IMR-90 (cell line): ENCODE measurements around the gene DNAH8. TPM values are rescaled to one million over a fixed set of nuclear protein-coding genes. Genes with fewer than 3 reads are reported as not detected.

Source experiments
- ATAC-seq: fragments of 200-7000 bp; cut with Tn5 transposase; 2 replicates; pipeline ENCODE4 v1.9.1; 2020; ENCODE audit warnings: low read depth, mild to moderate bottlenecking, moderate library complexity
- BruUV-seq: library from RNA; stranded (reverse); fragments of 400-500 nt; replicated peaks from 2 replicates; lab custom pipeline; 2021; lab: Mats Ljungman, UMichigan
- CTCF ChIA-PET: fragments of 300-600 bp; formaldehyde crosslinking; extraction: SDS; loops from one replicate; lab custom pipeline; 2021; ENCODE audit warnings: antibody characterized with exemption; lab: Yijun Ruan, JAX
- POLR2A ChIA-PET: fragments of 300-600 bp; sonication (Branson Sonifier 250); formaldehyde crosslinking; loops from one replicate; lab custom pipeline; 2022; ENCODE audit warnings: antibody characterized with exemption; ENCODE audit not compliant: unreplicated experiment; lab: Charles Lee
- DNase-seq: peaks from one replicate; pipeline ENCODE4 v3.0.0; 2013
- H2AFZ ChIP-seq: replicated peaks from 2 replicates; pipeline ENCODE3; 2013; ENCODE audit warnings: low read length, mild to moderate bottlenecking; ENCODE audit not compliant: poor library complexity
- H2AK5ac ChIP-seq: 2 replicates; pipeline ENCODE4 v1.6.1; 2013; ENCODE audit warnings: low read depth, low read length, inconsistent platforms
- H2AK9ac ChIP-seq: replicated peaks from 2 replicates; pipeline ENCODE3; 2013; ENCODE audit warnings: mild to moderate bottlenecking, low read depth, low read length, moderate library complexity; ENCODE audit not compliant: poor library complexity
- H2BK120ac ChIP-seq: 2 replicates; pipeline ENCODE4 v1.6.1; 2013; ENCODE audit warnings: low read depth, low read length, inconsistent platforms
- H2BK15ac ChIP-seq: 3 replicates; pipeline ENCODE4 v1.6.1; 2013; ENCODE audit warnings: low read depth, low read length, inconsistent platforms
- H2BK20ac ChIP-seq: 2 replicates; pipeline ENCODE4 v1.6.1; 2013; ENCODE audit warnings: low read depth, mild to moderate bottlenecking, inconsistent platforms, low read length, moderate library complexity
- H2BK5ac ChIP-seq: 2 replicates; pipeline ENCODE4 v1.6.1; 2013; ENCODE audit warnings: mild to moderate bottlenecking, low read depth, low read length, inconsistent platforms; ENCODE audit not compliant: poor library complexity, severe bottlenecking
- H3K14ac ChIP-seq: replicated peaks from 2 replicates; pipeline ENCODE4 v1.6.1; 2013; ENCODE audit warnings: low read depth, low read length, inconsistent platforms
- H3K18ac ChIP-seq: 2 replicates; pipeline ENCODE4 v1.6.1; 2013; ENCODE audit warnings: low read depth, low read length, control low read depth
- H3K23ac ChIP-seq: 2 replicates; pipeline ENCODE4 v1.6.1; 2013; ENCODE audit warnings: low read depth, low read length, inconsistent platforms
- H3K27ac ChIP-seq: 2 replicates; pipeline ENCODE4 v1.5.1; 2013; ENCODE audit warnings: mild to moderate bottlenecking, control low read depth, low read length; ENCODE audit not compliant: insufficient read depth
- H3K27me3 ChIP-seq: 2 replicates; pipeline ENCODE4 v1.6.1; 2013; ENCODE audit warnings: low read length; ENCODE audit not compliant: control insufficient read depth, insufficient read depth
- H3K36me3 ChIP-seq: 2 replicates; pipeline ENCODE4 v1.6.1; 2013; ENCODE audit warnings: low read length, mixed read lengths; ENCODE audit not compliant: control insufficient read depth, insufficient read depth
- H3K4ac ChIP-seq: 2 replicates; pipeline ENCODE4 v1.6.1; 2013; ENCODE audit warnings: low read depth, low read length, inconsistent platforms
- H3K4me1 ChIP-seq: 2 replicates; pipeline ENCODE4 v1.6.1; 2013; ENCODE audit warnings: low read length, mixed read lengths; ENCODE audit not compliant: control insufficient read depth, insufficient read depth
- H3K4me2 ChIP-seq: 2 replicates; pipeline ENCODE4 v1.6.1; 2013; ENCODE audit warnings: low read depth, mild to moderate bottlenecking, control low read depth, low read length, moderate library complexity
- H3K4me3 ChIP-seq: 2 replicates; pipeline ENCODE4 v1.5.1; 2013; ENCODE audit warnings: low read depth, mild to moderate bottlenecking, control low read depth, low read length, moderate library complexity; ENCODE audit not compliant: insufficient read depth
- H3K56ac ChIP-seq: 2 replicates; pipeline ENCODE4 v1.6.1; 2013; ENCODE audit warnings: low read length, inconsistent platforms; ENCODE audit not compliant: insufficient read depth; ENCODE audit errors: extremely low read depth
- H3K79me1 ChIP-seq, 2 experiments: 2 replicates each; pipeline ENCODE4 v1.6.1; 2013; ENCODE audit warnings: low read length in 2 of 2, inconsistent platforms in 1 of 2, low read depth in 1 of 2
- H3K9ac ChIP-seq: 2 replicates; pipeline ENCODE4 v1.6.1; 2013; ENCODE audit warnings: low read depth, low read length, control low read depth
- H3K9me1 ChIP-seq: 2 replicates; pipeline ENCODE4 v1.6.1; 2013; ENCODE audit warnings: low read length, inconsistent platforms; ENCODE audit not compliant: insufficient read depth
- H3K9me3 ChIP-seq: 2 replicates; pipeline ENCODE4 v1.6.1; 2013; ENCODE audit warnings: low read length; ENCODE audit not compliant: control insufficient read depth, insufficient read depth
- H4K20me1 ChIP-seq: 2 replicates; pipeline ENCODE4 v1.6.1; 2013; ENCODE audit warnings: low read length, inconsistent platforms; ENCODE audit not compliant: insufficient read depth
- H4K5ac ChIP-seq: 2 replicates; pipeline ENCODE4 v1.6.1; 2013; ENCODE audit warnings: mild to moderate bottlenecking, low read depth, low read length, control low read depth
- H4K8ac ChIP-seq, 2 experiments: 2 replicates each; pipeline ENCODE4 v1.6.1; 2013; ENCODE audit warnings: low read depth in 2 of 2, low read length in 2 of 2, control low read depth in 1 of 2, inconsistent platforms in 1 of 2
- H4K91ac ChIP-seq: 2 replicates; pipeline ENCODE4 v1.6.1; 2013; ENCODE audit warnings: low read depth, low read length, inconsistent platforms; ENCODE audit not compliant: insufficient read depth
- BHLHE40 ChIP-seq: fragments of 150-350 bp; IDR thresholded peaks from 2 replicates; pipeline ENCODE4 v1.6.1; 2016; ENCODE audit warnings: mild to moderate bottlenecking, low read depth, low read length
- CEBPB ChIP-seq: IDR thresholded peaks from 2 replicates; pipeline ENCODE4 v1.6.1; 2012; ENCODE audit warnings: low read depth, low read length, improper control_type of control experiment
- MAZ ChIP-seq: IDR thresholded peaks from 2 replicates; pipeline ENCODE4 v1.6.1; 2012; ENCODE audit warnings: low read depth, mild to moderate bottlenecking, low read length, improper control_type of control experiment, moderate library complexity, borderline replicate concordance
- MXI1 ChIP-seq: IDR thresholded peaks from 2 replicates; pipeline ENCODE4 v1.6.1; 2012; ENCODE audit warnings: low read depth, mild to moderate bottlenecking, low read length, moderate library complexity, borderline replicate concordance
- NFE2L2 ChIP-seq: fragments of 150-350 bp; IDR thresholded peaks from 2 replicates; pipeline ENCODE4 v1.6.1; 2016; ENCODE audit warnings: low read depth, mild to moderate bottlenecking, low read length
- POLR2A ChIP-seq: IDR thresholded peaks from 2 replicates; pipeline ENCODE4 v1.6.1; 2012; ENCODE audit warnings: mild to moderate bottlenecking, low read depth, low read length
- RCOR1 ChIP-seq: IDR thresholded peaks from 2 replicates; pipeline ENCODE4 v1.6.1; 2012; ENCODE audit warnings: mild to moderate bottlenecking, low read length, improper control_type of control experiment; ENCODE audit not compliant: insufficient replicate concordance
- WGBS, 2 experiments: methylation state at CpG; one replicate each; pipeline versions ENCODE4 v1.1.5 to v1.1.7; 2013; ENCODE audit warnings: missing lambda C conversion rate in 2 of 2; ENCODE audit not compliant: insufficient read length in 1 of 2; ENCODE audit errors: extremely low coverage in 2 of 2; 5-methylcytosine and 5-hydroxymethylcytosine counted together
- dilution Hi-C: fragments of 300-500 bp; cut with HindIII; formaldehyde crosslinking; loops from one replicate; pipeline ENCODE4 v1.14.3; 2018; ENCODE audit warnings: low sequenced_read_pairs; ENCODE audit not compliant: unreplicated experiment
- in situ Hi-C: fragments of 300-500 bp; cut with MboI; formaldehyde crosslinking; loops from 3 replicates; pipeline ENCODE4 v1.14.3; 2019; ENCODE audit warnings: low sequenced_read_pairs, inconsistent platforms, mixed read lengths
- intact Hi-C: fragments of 100-400 bp; cut with micrococcal nuclease; formaldehyde crosslinking; loops from 2 replicates; pipeline ENCODE4 v1.10.0; 2022
- polyA plus RNA-seq, 3 experiments: library from polyadenylated mRNA; depleted of rRNA; stranded (reverse); fragments of >200 nt; gene quantifications; 2 replicates each; pipeline ENCODE4 v1.2.3, GENCODE V29; 2012; ENCODE audit warnings: low replicate concordance in 1 of 3
- total RNA-seq: library from RNA; depleted of rRNA; stranded (reverse); fragments of >200 nt; gene quantifications from 2 replicates; pipeline ENCODE4 v1.2.3, GENCODE V29; 2012
- TF ChIP-seq, protein P1 (sequence below): fragments of 150-350 bp; IDR thresholded peaks from 2 replicates; pipeline ENCODE4 v1.6.1; 2017; ENCODE audit warnings: mild to moderate bottlenecking, antibody characterized with exemption, low read length, low read depth

Gene DNAH8
- total and polyA plus RNA-seq, 2 of the 4 experiments (the other 2 are of a cell fraction), result not detected

DNA sequence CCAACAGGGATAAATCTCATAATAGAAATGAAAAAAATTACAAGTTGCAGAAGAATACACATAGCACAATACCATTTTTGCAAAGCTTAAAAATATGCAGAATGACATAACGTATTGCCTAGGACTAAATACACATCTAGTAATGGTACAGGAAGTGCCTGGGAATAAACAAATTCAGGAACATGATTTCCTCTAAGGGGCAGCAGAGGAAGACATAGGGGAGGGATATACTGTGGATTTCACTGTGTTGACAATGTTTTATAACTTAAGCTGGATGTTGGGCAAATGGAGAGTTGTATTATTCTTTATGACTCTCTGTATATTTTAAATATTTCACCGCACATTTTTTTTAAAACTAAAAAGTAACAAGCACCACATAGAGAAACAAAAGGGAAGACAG, 6.6 kb upstream of the DNAH8 start:
- intact Hi-C loops, result no loop called here
- Histone ChIP-seq H3K4me2 (no peak overlapping the region), H2AK5ac (no peak overlapping the region), H3K4me3 (no peak overlapping the region), H4K5ac (no peak overlapping the region), H4K20me1 (no peaks in the 10 kb centered on the region), H3K9me3 (no peaks in the 10 kb centered on the region), H3K9ac (no peak overlapping the region), H3K27me3 (peaks cover 6% of the 10 kb centered on the region), H4K8ac (no peak overlapping the region), H2BK5ac (no peak overlapping the region), H3K9me1 (no peaks in the 10 kb centered on the region), H2AFZ (no peak overlapping the region), H3K79me1 (no peaks in the 10 kb centered on the region), H3K14ac (no peak overlapping the region), H3K23ac (no peak overlapping the region), H2AK9ac (no peak overlapping the region), H3K18ac (no peak overlapping the region), H3K56ac (no peak overlapping the region), H3K27ac (no peak overlapping the region), H4K91ac (no peak overlapping the region), H3K4me1 (no peaks in the 10 kb centered on the region), H3K4ac (no peak overlapping the region), H2BK20ac (no peak overlapping the region), H2BK120ac (no peak overlapping the region), H2BK15ac (no peak overlapping the region), H3K36me3 (no peaks in the 10 kb centered on the region)
- POLR2A ChIA-PET, result no interaction called here
- no TSS peak for BruUV-seq
- no peak for ATAC-seq
- dilution Hi-C loops, result no loop called here
- TF ChIP-seq BHLHE40 (no peak), MAZ (no peak), RCOR1 (no peak), POLR2A (no peak), MXI1 (no peak), NFE2L2 (no peak), CEBPB (no peak)
- TF ChIP-seq, protein P1, sequence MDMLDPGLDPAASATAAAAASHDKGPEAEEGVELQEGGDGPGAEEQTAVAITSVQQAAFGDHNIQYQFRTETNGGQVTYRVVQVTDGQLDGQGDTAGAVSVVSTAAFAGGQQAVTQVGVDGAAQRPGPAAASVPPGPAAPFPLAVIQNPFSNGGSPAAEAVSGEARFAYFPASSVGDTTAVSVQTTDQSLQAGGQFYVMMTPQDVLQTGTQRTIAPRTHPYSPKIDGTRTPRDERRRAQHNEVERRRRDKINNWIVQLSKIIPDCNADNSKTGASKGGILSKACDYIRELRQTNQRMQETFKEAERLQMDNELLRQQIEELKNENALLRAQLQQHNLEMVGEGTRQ, result no peak
- no CpG with 5 or more reads among the region's 2 CpGs for WGBS, 2 experiments
- CTCF ChIA-PET, result no interaction called here
- no peak for DNase-seq
- in situ Hi-C loops, result no loop called here
